Transverse colon (tissue), 4 donors: ENCODE measurements around the gene CEBPA.

ENCODE experiments used
- CTCF ChIP-seq, 5 experiments: fragments of 200-600 bp in 3 of 5; fragments of 450-650 bp in 2 of 5; sonication (generic) in 3 of 5; IDR thresholded peaks; 1 replicate in 2 of 5; 2 replicates in 3 of 5; pipeline ENCODE4 v1.5.1; 2016 to 2017; ENCODE audit warnings: antibody characterized with exemption in 5 of 5, inconsistent platforms in 3 of 5, mild to moderate bottlenecking in 2 of 5, moderate library complexity in 1 of 5
- POLR2AphosphoS5 ChIP-seq, 3 donors: sonication (generic); formaldehyde crosslinking; IDR thresholded peaks; one replicate each; pipeline ENCODE4 v1.6.1; 2016; ENCODE audit warnings: antibody characterized with exemption in 3 of 3

GRCh38 chr19:33324628-33325027 lies 22.3 kb upstream of the CEBPA start:
- TF ChIP-seq CTCF (IDR thresholded peaks at IDR 0.05) (no peak), POLR2AphosphoS5 (IDR thresholded peaks at IDR 0.05) (no peak)
